ENCODE results near the gene ESRRA. TPM values are rescaled to one million over a fixed set of nuclear protein-coding genes. Genes with fewer than 3 reads are reported as not detected.

Gene ESRRA
- total and polyA plus RNA-seq, 2 of the 8 experiments (the other 6 are each of a cell fraction or from before 2014, with no cell fraction given): 18.2 to 37.0 TPM

DNA sequence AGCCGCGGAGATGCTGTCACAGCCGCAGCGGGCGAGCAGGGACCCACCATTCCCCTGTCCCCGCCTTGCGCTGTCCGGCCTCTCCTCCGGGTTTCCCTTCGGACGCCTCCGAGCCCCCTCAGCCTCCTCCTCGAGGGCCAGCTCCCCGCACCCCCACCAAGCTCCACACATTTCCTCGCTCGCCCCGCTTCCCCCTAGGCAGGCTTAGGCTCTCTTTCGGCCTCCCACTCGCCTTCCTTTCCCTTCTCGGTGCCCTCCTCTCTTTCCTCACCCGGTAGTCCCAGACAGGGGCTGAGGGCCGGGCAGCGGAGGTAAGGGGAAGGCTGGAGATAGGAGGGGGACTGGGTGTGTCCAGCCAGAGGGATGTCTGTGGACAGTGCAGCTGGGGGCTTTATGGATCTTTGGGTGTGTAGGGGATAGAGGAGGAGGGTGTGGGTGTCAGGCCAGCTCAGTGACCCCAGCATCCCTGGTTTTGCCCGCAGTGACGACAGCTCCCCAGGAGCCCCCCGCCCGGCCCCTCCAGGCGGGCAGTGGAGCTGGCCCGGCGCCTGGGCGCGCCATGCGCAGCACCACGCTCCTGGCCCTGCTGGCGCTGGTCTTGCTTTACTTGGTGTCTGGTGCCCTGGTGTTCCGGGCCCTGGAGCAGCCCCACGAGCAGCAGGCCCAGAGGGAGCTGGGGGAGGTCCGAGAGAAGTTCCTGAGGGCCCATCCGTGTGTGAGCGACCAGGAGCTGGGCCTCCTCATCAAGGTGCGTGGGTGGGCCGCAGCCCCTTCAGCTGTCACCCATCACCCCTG, 12.7 kb upstream of the ESRRA start (continued):
- TF ChIP-seq, protein P1, sequence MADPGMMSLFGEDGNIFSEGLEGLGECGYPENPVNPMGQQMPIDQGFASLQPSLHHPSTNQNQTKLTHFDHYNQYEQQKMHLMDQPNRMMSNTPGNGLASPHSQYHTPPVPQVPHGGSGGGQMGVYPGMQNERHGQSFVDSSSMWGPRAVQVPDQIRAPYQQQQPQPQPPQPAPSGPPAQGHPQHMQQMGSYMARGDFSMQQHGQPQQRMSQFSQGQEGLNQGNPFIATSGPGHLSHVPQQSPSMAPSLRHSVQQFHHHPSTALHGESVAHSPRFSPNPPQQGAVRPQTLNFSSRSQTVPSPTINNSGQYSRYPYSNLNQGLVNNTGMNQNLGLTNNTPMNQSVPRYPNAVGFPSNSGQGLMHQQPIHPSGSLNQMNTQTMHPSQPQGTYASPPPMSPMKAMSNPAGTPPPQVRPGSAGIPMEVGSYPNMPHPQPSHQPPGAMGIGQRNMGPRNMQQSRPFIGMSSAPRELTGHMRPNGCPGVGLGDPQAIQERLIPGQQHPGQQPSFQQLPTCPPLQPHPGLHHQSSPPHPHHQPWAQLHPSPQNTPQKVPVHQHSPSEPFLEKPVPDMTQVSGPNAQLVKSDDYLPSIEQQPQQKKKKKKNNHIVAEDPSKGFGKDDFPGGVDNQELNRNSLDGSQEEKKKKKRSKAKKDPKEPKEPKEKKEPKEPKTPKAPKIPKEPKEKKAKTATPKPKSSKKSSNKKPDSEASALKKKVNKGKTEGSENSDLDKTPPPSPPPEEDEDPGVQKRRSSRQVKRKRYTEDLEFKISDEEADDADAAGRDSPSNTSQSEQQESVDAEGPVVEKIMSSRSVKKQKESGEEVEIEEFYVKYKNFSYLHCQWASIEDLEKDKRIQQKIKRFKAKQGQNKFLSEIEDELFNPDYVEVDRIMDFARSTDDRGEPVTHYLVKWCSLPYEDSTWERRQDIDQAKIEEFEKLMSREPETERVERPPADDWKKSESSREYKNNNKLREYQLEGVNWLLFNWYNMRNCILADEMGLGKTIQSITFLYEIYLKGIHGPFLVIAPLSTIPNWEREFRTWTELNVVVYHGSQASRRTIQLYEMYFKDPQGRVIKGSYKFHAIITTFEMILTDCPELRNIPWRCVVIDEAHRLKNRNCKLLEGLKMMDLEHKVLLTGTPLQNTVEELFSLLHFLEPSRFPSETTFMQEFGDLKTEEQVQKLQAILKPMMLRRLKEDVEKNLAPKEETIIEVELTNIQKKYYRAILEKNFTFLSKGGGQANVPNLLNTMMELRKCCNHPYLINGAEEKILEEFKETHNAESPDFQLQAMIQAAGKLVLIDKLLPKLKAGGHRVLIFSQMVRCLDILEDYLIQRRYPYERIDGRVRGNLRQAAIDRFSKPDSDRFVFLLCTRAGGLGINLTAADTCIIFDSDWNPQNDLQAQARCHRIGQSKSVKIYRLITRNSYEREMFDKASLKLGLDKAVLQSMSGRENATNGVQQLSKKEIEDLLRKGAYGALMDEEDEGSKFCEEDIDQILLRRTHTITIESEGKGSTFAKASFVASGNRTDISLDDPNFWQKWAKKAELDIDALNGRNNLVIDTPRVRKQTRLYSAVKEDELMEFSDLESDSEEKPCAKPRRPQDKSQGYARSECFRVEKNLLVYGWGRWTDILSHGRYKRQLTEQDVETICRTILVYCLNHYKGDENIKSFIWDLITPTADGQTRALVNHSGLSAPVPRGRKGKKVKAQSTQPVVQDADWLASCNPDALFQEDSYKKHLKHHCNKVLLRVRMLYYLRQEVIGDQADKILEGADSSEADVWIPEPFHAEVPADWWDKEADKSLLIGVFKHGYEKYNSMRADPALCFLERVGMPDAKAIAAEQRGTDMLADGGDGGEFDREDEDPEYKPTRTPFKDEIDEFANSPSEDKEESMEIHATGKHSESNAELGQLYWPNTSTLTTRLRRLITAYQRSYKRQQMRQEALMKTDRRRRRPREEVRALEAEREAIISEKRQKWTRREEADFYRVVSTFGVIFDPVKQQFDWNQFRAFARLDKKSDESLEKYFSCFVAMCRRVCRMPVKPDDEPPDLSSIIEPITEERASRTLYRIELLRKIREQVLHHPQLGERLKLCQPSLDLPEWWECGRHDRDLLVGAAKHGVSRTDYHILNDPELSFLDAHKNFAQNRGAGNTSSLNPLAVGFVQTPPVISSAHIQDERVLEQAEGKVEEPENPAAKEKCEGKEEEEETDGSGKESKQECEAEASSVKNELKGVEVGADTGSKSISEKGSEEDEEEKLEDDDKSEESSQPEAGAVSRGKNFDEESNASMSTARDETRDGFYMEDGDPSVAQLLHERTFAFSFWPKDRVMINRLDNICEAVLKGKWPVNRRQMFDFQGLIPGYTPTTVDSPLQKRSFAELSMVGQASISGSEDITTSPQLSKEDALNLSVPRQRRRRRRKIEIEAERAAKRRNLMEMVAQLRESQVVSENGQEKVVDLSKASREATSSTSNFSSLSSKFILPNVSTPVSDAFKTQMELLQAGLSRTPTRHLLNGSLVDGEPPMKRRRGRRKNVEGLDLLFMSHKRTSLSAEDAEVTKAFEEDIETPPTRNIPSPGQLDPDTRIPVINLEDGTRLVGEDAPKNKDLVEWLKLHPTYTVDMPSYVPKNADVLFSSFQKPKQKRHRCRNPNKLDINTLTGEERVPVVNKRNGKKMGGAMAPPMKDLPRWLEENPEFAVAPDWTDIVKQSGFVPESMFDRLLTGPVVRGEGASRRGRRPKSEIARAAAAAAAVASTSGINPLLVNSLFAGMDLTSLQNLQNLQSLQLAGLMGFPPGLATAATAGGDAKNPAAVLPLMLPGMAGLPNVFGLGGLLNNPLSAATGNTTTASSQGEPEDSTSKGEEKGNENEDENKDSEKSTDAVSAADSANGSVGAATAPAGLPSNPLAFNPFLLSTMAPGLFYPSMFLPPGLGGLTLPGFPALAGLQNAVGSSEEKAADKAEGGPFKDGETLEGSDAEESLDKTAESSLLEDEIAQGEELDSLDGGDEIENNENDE (IDR thresholded peaks at IDR 0.05; ENCODE audit: insufficient replicate concordance, low read length): no peak
- TF ChIP-seq ASH2L (IDR thresholded peaks at IDR 0.05; ENCODE audit: low read length) (no peak), EZH2 (IDR thresholded peaks at IDR 0.05; ENCODE audit: low read depth, low read length, severe bottlenecking) (peak; percentile 93), RXRA (IDR thresholded peaks at IDR 0.05; ENCODE audit: insufficient read depth, low read depth, low read length) (no peak), GABPA (IDR thresholded peaks at IDR 0.05; ENCODE audit: borderline replicate concordance, insufficient read depth, low read length) (no peak), SRF (IDR thresholded peaks at IDR 0.05; ENCODE audit: low read depth, low read length) (no peak), SUZ12 (IDR thresholded peaks at IDR 0.05; ENCODE audit: low read length) (peak; percentile 88)
- TF ChIP-seq, protein P2, sequence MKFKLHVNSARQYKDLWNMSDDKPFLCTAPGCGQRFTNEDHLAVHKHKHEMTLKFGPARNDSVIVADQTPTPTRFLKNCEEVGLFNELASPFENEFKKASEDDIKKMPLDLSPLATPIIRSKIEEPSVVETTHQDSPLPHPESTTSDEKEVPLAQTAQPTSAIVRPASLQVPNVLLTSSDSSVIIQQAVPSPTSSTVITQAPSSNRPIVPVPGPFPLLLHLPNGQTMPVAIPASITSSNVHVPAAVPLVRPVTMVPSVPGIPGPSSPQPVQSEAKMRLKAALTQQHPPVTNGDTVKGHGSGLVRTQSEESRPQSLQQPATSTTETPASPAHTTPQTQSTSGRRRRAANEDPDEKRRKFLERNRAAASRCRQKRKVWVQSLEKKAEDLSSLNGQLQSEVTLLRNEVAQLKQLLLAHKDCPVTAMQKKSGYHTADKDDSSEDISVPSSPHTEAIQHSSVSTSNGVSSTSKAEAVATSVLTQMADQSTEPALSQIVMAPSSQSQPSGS (IDR thresholded peaks at IDR 0.05; ENCODE audit: low read length): no peak
